Fibroblast of mammary gland (primary cell): ENCODE results near the gene NETO2.

Experiments
- DNase-seq: peaks from one replicate; pipeline ENCODE4 v3.0.0-alpha.2; 2010; ENCODE audit warnings: low read depth
- H3K4me3 ChIP-seq: 2 replicates; pipeline ENCODE4 v1.5.1; 2011; ENCODE audit warnings: low read depth, mild to moderate bottlenecking, low read length, moderate library complexity; ENCODE audit not compliant: control insufficient read depth
- TF ChIP-seq, protein P1 (sequence below): conservative IDR thresholded peaks from 2 replicates; pipeline ENCODE4 v1.5.1; 2011; ENCODE audit warnings: low read depth, low read length, inconsistent platforms; ENCODE audit not compliant: control insufficient read depth, insufficient read depth

The NETO2 gene

DNA sequence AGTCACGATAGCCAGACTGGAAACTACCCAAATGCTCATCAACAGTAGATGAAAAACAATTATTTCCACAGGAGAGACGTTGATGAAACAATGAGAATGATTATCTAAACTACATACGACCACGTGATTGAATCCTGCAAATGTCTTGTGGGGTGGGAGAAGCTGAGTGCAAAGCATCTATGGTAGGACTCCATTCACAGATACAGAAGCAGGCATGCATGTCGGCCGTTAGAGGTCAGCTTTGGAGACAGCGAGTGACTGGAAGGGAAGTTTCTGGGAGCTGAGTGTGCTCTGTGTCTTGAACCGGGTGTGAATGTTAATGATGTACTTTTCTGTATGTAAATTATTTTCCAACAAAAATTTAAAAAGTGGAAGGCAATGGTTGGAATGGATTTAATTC, 98.7 kb downstream of the NETO2 start:
- no peak overlapping the region for H3K4me3 ChIP-seq
- DNase-seq: peak; percentile 7
- TF ChIP-seq, protein P1, sequence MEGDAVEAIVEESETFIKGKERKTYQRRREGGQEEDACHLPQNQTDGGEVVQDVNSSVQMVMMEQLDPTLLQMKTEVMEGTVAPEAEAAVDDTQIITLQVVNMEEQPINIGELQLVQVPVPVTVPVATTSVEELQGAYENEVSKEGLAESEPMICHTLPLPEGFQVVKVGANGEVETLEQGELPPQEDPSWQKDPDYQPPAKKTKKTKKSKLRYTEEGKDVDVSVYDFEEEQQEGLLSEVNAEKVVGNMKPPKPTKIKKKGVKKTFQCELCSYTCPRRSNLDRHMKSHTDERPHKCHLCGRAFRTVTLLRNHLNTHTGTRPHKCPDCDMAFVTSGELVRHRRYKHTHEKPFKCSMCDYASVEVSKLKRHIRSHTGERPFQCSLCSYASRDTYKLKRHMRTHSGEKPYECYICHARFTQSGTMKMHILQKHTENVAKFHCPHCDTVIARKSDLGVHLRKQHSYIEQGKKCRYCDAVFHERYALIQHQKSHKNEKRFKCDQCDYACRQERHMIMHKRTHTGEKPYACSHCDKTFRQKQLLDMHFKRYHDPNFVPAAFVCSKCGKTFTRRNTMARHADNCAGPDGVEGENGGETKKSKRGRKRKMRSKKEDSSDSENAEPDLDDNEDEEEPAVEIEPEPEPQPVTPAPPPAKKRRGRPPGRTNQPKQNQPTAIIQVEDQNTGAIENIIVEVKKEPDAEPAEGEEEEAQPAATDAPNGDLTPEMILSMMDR: no peak

DNA sequence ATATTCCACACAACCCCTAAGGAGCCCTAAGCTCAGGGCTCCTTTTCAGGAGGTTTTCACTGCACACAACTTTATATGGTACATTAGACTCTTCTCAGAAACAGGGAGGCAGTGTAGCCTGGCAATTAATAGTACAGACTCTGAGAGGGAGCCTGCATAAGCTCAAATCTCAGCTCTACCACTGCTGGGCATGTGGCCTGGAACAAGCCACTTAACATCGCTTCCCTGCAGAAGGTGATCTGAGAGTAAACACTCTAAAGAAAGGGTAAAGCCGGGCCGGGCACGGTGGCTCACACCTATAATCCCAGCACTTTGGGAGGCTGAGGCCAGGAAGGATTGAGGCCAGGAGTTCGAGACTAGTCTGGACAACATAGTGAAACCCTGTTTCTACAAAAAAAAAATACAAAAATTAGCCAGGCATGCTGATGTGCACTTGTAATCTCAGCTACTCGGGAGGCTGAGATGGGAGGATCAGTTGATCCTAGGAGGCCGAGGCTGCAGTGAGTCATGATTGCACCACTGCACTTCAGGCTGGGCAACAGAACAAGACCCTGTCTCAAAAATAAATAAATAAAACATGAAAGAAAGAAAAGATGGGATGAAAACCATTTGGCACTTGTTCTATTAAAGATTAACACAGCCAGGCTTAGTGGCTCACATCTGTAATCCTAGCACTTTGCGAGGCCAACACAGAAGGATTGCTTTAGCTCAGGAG, 99.6 kb downstream of the NETO2 start:
- DNase-seq: no peak
- no peak overlapping the region for H3K4me3 ChIP-seq
- TF ChIP-seq, protein P1: no peak

DNA sequence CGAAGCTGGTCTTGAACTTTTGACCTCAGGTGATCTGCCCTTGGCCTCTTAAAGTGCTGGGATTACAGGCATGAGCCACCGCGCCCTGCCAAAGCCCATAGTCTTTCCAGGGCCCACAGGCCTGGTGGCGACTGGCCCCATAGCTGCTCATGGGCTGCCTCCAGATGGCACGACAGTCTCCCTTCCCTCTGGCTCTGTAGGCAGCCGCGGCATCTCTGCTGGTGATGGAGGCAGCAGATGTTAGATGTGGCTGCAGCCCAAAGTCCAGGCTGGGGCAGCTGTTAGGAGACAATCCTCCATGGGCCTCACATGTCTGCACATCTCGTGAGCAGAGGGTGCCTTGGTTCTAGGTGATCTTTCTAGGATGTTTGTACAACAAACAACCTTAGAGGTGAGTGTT, 100.5 kb downstream of the NETO2 start:
- H3K4me3 ChIP-seq: no peak overlapping the region
- TF ChIP-seq, protein P1: no peak
- no peak for DNase-seq

DNA sequence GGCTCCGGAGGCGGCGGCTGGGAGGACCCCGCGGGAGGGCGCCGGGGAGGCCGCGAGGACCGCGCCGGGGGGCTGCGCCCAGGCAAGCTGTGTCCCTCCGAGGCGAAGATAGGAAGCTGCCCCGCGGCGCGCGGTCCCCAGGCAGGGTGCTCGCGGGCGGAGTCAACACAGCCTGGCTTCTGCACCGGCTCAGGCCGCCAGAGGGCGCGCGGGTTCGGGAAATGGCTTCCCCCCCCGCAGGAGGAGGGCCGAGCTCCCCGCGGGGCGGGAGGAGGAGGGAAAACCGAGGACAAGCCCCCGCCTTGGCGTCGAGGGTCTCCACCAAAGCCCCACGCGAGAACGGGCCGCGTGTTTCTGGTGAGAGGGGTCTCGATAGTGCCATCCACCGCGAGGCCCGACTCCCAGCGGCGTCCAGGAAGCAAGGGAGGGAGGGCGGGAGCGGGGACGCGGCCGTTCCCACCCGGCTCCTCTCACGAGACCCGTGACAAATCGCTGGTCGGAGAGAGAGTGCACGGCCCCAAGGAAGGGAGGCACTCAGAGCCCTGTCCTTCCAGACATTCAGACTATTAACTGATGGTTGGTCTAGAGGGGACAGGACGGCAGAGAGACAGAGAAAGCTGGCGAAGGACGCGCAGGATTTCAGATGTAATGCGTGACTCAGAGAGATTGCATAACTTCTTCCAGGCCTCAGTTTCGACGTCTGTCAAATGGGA, 105.8 kb downstream of the NETO2 start:
- DNase-seq: peak; percentile 66
- H3K4me3 ChIP-seq: peak overlapping the region; percentile 45
- TF ChIP-seq, protein P1: peak; percentile 66

DNA sequence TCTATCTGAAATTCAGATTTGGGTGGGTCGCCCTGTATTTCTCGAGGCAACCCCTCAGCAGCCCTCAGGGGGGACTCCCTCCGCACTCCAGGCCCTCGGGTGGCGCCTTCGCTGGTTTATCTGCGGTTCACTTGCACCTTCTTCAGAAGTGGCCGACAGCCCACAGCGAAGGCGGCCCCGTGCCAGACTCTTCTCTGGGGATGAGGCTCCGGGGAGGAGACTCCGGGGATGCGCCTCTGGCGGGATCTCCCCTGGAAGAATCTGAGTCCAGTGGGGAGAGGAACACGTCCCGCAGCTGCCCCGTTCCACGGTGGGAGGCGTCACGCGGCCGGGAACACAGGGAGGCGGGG, 106.4 kb downstream of the NETO2 start:
- peak overlapping the region; percentile 45 for H3K4me3 ChIP-seq
- TF ChIP-seq, protein P1: no peak
- peak; percentile 7 for DNase-seq

DNA sequence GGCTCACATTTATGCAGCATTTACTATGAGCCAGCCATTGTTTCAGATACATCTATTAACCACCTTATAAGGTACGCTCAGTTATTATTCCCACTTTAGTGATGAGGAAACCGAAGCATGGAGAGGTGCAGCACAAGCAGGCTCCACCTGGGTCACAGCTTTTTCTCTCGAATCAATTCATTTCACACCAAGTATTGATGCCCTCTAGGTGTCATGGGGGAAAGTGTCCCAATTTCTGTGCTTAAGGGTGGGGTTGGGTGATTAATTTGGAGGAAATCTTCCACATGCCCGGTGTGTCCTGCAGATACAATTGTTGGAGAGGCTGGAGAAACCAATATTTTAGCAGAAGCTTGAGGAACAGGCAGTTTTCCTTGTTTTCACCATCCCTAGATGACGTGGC, 107.5 kb downstream of the NETO2 start:
- no peak overlapping the region for H3K4me3 ChIP-seq
- DNase-seq: no peak
- TF ChIP-seq, protein P1: no peak
